DMS153 (cell line): Measurements from ENCODE around the gene RBP5.
"Not testable (repeated sequence)": the region's sequence is repeated elsewhere in the genome, so short reads cannot be mapped to it uniquely, and the experiment has no call there.

Experiments used
- DNase-seq: peaks from one replicate; lab custom pipeline; 2025; lab: John Stamatoyannopoulos, UW

RBP5 gene

DNA sequence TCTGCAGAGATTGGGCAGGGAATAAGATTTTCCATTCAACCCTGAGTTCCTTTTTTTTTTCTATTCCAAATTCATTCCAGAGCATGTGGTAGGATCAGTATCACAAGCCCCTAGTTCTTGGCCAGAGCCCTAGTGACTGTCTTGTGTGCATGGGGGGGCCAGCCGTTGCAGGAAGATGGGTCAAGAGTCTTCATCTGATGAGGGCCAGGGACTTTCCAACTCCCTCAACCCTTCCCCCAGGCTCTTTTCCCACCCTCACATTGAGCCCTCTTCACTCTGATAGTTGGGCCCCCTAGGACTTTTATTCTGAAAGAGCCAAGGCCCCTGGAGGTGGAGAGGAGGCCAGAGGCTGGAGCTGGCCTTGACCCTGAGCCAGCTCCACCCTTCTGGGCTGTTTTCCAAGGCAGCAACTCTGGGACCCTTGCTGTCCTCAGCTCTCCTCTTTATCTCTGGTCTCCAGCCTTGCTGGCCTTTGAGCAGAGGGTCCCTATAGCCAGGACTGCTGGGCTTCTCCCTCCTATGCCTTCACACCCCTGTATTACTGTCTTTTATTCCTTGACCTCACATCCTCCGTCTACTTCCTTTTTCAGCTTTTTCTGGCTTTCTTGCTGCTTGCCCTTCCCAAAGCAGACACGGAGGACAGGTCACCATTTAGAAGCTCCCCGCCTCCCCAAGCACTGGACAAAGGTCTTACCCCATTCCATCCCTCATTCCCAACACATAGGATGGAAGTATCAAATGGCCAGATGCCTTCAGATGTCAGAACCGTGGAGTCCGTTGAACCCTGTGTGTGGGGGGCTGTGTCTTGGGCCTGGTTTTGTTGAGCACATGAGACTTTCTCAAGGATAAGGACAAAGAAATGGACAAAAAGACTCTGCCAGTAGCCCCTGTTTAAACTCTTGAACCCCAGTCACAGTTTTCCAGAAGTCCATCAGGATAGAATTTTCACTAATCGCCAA lies 5.6 kb downstream of the RBP5 start:
- DNase-seq, result no peak

DNA sequence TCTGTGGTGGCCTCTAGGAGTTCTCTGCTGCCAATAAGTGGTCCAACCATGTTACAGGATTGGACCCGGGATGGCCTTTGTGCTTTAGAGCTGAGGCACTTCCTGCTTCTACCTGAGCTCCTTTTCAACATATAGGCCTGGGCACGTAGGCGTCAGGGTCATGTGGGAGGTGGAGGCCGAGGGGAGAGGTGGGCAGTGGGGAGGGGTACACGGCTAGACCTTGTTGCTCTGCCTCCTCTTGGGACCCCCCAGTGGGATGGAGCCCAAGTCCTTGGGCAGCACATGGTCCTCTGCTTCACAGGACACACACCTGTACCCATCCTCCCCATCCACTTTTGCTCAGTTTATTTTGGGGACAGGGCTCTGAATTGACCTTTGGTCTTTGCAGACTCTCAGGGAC lies 7.4 kb downstream of the RBP5 start:
- no peak for DNase-seq

DNA sequence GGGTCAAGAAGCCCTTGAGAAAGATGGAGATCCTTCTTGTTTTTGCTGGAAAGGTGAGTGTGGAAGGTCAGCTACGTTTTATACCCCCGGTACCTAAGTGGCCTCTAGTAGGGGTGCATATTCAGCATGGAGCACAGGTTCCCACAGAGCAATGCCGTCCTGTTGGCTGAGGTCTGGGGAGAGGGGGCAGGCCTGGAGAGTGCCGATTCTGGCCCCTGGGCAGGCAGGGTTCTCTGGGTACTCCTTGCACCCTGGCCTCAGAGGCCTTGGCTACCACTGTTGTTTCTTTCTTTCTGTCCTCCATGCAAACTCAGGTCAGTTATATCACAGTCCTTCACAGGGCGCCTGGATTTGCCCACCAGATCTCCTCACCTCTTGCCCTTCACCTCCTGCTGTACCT lies 8.5 kb downstream of the RBP5 start:
- no peak for DNase-seq

DNA sequence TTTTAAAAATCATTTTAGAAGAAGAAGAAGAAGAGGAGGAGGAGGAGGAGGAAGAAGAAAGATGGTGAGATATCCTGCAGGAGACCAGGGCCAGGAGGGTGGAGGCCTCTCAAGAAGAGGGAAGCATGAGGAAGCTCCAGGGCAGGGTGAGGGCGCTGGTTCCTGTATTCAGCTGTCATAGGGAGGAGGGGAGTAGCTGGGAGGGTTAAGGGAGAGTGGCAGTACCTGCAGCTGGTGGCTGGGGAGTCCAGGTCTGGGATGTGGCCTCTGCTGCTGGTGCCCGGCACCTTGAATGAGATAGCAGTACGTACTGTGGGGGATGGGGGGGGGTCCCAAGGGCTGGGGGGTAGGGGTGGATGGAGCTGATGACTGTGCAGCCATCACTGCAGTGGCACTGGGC lies 9.8 kb downstream of the RBP5 start:
- no peak for DNase-seq

DNA sequence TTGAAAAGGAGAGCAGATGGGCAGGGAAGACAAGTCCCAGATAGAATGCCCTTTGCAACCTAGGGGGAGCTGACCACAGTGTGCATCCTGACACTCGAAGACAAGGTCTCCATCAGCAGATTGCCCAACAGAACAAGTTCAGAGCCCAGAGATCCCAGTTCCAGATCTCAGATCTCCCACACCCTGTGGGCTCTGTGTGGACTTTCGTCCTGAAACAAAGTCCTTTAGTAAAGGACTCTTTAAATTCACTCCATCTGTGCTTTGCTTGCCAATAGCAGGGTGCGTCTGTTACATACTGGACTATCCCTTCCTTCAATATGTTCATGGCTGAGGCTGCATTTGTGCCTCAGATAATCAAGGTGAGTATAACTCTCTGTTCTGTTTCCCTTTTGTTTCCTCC lies 11.0 kb downstream of the RBP5 start:
- DNase-seq, result no peak

DNA sequence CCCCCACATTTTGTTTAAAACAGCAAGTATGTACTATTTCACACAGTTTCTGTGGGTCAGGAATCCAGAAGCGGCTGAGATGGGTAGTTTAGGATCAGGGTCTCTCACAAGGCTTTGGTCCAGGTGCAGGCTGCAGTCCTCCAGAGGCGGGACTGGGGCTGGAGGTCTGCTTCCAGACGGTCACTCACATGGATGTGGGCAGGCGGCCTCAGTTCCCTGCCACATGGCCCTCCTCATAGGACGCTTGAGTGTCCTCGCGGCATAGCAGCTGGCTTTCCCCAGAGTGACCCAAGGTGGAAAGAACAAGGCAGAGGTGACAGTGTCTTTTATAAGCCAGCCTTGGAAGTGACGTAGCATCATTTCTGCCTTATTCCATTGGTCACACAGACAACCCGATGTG lies 11.8 kb downstream of the RBP5 start:
- DNase-seq, result no peak

DNA sequence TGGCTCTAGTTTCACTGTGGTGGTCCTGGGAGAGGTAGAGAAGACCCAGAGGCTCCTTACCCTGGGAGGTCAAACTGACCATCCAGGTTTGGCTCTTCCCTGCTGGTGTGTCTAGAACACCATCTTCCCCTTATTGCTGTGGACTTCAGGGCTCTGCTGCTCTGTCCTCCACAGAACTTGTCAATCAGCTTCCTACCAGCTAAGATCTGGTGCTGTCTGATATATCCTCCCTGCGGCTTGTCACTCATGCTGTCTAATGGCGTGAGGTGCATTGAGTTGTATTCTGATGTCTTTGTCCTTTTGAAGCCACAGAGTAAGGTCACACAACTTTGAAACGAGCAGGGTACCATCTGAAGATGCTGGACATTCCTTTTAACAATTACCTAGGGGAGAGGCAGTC lies 12.5 kb downstream of the RBP5 start:
- DNase-seq, result no peak

DNA sequence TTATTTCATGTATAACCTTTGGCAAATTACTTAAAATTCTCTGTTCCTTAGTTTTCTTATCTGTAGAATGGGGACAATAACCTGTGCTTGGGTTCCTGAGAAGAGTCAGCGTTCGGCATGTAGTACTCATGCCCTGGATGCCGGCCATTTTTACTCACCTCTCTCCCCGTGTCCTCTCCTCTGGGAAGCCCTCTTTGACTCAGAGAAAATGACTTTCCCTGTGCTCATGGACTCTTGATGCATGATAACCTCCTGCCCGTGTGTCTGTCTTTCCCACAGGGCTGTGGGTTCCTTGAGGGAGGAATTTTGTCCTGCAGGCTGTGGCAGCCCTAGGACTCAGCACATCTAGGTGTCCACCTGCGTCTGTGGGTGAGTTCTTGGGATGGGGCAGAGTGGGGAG lies 13.8 kb downstream of the RBP5 start:
- no peak for DNase-seq

DNA sequence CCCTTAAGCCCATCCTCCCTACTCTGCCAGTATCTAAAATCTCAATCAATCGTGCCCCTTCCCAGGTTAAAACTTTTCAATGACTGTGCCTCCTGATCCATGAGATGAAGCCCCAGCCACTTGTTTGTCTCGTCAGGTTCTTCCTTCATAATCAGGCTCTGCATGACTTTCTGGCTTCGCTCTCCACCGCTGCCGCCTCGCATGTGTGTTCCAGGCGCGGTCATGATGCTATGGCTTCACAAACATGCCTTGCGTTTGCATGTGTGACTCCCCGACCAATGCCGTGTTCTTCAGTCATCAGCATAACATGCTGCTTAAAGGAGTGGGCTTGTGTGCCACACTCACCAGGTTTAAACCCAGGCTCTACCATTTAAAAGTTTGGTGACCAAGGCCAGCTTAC lies 14.7 kb downstream of the RBP5 start:
- no peak for DNase-seq

DNA sequence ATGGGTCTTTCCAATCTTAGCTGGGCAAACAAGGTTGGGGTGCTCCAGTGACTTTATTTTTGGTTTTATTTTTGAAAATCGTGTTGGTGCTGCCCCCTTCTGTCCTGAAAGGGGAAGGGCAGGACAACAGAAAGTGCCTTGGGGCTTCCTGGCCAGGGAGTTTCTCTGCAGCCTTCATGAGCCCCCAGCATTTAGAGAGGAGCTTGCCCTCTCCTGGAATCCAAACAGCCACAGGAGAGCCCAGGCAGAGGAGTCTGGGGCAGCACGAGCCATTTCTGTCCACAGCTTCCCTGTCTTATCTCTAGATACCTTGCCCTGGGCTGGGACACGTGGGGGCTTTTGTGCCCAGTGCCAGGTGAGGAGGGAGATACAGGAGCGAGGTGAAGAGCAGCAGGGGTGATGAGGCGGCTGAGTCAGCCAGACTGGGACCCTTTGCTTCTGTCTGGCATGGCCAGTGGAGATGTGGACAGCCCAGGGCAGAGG lies 15.3 kb downstream of the RBP5 start:
- DNase-seq, result no peak

DNA sequence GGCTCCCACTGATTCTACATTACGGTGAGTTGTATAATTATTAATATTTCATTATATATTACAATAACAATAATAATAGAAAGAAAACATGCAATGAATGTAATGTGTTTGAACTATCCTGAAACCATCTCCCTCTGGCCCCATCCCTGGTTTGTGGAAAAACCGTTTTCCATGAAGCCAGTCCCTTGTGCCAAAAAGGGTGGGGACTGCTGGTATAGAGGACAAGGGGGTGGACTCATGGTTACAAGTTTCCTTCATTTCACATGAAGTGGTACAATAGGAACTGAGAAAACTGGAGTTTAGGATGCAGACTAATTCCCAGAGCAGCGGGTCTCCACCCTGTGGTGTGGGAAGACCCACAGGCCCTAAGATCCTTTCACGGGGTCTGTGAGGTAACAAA lies 16.6 kb downstream of the RBP5 start:
- DNase-seq, result no peak

DNA sequence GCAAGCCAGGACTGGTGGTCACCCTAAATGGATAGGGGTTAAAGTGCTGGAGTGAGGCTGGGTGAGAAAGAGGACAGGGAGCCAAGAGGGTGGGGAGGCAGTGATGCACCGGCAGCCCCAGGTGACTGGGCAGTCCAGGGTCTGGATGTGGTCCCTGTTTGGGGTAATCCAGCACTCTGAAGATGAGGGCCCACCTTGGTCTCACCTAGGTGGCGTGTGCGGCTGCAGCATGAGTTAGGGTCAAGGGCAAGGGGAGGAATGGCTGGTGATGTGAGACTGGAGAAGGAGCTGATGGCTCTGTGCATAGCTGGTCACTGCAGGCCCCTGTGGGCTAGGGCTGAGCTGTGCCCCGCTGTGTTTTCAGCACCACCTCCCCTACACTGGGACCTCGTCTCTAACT lies 18.0 kb downstream of the RBP5 start:
- DNase-seq, result no peak

DNA sequence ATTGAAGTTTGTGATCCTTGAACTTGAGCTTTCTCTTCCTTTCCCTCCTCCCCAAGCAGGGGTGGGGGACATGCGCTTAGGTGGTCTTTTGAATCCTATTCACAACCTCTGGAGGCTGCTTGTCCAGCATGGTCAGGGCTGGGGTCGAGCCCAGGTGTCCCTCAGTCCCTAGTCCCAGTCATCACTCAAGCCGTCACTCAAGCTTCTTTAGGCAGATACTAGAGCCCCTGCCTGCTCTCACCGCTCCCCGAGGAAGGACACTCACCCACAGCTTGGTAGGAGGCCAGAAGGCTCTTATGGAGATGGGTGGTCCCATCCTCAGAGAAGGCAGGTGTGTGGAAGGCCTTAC lies 19.1 kb downstream of the RBP5 start:
- DNase-seq, result no peak

DNA sequence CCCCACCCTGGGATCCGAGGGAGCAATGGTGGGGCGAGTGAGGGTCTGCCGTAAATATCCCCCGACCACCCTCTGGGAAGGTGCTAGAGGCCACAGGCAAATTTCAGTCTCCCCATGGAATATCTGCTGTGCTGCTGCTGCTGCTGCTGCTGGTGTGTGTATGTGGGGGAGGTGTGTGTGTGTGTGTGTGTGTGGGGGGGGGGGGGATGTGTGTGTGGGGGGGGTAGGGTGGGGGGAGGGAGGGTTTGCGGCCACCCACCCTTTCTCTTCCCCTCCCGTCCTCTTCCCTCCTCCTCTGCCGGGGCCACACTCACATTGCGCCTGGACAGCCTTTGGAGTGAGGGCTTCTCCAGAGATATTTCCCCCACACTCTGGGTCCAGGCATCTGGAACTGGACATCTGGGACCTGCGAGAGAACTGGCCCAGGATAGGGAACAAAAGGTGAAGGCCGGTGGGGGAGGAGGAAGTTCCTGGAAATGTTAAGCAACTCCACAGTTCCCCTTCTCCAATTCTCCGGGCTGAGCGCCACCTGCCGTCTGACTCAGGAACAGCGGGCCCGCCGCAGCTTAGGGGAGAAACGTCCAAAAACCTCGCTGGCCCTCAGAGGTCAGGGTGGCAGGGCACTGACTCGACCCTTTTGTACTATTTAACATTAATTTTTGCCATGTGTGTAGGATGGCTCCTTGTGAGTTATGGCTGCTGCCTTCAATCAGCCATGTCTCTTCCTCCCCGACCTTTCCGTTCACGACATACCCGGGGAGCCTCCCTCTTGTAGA lies 19.7 kb downstream of the RBP5 start, which contains the start of gene C1RL:
Gene C1RL (minus strand): TSS at position 419 of the 776 bp plus-strand sequence. CDS start 34 bp downstream, at position 385.
- peak; percentile 59 for DNase-seq

DNA sequence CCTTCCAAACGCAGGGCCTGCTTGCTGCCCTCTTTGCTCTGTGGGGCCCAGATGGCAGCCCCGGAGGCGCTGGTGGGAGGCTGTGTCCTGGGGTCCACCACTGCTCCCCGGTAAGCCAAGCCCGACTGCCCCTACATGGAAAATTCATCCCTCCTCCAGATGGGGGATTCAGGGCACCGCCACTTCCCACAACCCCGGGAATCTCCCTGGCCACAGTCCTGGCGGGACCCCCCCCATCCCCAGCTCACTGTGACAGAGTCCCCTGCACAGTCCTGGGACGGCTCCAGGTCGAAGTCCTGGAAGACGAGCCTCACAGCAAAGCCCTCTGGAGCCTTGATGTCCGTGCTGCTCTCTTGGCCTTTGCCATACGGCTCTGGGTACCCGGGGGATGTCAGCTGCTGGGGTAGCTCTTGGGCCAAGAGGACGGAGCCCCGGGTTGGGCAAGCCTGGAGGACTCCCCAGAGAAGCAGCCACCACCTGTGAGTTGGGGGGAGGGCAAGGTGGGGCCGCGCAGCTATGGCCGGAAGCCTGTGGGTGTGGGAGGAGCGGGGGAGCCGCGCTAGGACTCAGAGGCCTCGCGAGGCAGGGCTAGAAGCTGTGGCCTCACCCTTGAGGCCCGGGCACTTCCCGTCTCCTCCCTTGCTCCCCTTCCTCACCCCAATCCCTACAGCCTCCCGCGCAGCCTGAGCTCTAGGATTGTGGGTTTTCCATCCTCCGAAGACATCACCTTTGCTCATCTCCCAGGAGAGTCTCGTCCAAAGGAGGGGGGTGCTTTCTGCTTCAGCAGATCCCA lies 20.5 kb downstream of the RBP5 start:
- DNase-seq, result peak; percentile 67

DNA sequence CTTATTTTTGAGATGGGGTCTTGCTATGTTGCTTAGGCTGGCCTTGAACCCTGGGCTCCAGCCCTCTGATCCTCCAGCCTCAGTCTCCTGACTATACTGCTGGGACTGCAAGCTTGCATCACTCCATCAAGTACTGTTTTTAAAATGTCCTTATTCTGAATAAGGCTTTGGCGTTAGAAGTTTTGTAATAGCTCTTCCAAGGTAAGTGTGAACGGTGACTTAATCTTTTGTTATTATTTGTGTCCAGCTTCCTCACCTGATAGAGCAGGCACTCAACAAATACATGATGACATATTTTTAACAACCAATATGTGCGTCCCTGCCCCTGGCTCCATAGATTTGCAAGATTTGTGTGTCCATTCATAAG lies 21.1 kb downstream of the RBP5 start:
- no peak for DNase-seq

DNA sequence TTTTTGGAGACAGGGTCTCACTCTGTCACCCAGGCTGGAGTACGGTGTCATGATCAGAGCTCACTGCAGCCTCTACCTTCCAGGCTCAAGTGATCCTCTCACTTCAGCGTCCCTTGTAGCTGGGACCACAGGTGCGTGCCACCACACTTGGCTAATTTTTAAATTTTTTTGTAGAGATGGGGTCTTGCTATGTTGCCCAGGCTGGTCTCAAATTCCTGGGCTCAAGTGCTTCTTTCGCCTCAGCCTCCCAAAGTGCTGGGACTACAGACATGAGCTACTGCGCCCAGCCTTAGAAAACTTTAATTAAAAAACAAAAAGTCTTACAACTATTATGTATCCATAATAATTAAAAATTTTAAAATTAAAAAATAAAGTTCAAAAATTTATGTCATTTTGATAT lies 21.5 kb downstream of the RBP5 start:
- DNase-seq, result not testable (repeated sequence)

DNA sequence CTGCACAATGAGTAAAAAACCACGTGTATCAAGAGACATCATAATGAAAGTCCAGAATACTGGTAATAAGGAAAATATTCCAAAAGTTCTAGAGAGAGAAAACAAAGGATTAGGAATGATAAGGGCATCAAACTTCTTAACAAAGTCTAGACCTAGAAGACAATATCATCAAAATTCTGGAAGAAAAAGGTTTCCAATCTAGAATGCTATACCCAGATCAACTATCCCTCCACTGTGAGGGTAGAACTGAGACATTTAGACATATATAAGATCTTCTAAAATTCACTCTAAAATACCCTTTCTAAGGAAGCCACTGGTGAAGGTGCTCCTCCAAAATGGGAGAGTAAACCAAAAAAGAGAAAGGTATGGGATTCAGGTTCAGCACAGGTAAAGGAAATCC lies 22.6 kb downstream of the RBP5 start:
- no peak for DNase-seq

DNA sequence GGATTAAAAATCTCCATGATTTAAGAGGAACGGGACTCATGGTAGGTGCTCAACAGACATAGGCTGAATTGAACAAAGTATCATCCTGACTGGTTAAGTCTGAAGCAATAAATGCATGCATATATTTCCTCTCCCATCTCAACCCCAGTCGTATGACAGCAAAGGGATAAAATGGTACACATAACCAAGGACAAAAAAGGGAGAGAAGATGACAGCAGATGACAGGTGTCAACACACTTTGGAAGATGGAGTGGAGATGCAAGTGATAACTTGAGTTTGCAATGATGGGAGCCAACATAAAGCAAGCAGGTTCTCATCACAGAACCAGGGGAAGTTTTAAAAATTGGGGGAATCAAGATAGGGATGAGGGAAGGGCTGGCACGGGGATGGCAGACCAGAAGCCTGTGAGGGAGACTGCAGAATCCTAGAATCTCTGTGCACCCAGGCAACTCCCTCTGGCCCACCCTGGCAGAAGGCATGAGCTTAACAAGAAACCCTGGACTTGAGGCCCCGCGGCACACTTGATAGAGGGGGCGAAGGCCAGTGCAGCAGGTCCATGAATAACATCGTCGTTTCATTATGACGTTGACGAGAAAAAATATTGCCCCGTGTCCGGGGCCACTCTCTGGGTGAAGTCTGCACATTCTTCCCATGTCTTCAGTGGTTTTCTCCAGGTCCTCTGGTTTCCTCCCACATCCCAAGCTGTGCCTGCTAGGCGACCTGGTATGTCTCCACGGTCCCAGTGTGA lies 24.7 kb downstream of the RBP5 start:
- no peak for DNase-seq

DNA sequence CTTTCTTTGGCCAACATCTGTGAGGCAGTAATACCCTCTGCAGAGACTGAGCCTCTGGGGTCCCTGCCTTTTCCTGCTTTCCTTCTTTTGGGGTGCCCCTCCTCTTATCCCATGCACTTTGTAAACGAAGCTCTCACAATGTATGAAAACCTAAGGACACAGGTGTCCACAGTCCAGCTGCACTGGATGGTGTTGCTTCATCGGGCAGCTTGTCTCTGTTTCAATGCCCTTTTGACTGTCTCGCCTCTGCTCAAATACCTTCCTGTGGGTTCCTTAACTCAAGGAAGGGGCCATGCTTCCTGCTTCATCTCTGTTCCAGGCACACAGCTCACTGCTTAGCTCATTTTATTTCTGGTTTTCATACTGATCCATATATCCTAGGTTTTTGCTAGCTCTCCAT lies 26.1 kb downstream of the RBP5 start:
- DNase-seq, result no peak

DNA sequence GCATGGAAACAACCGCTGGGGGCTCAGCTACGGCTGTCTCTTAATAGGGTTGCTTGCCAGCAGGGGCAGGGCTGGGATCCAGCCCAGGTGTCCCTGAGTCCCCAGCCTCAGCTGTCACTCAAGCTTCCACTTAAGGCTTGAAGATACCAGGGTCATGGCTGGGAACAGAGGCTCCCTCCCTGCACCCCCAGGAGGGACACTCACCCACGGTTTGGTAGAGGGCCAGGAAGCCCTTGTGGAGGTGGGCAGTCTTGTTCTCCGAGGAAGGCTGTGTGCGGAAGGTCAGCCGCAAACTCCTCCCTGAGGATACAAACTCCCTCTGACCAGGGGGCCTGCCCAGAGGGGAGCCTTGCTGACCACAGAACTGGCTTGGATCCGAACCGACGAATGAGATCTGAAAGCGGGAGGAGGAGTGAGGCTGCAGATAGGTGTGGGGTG lies 27.0 kb downstream of the RBP5 start:
- no peak for DNase-seq
